GM18858 (cell line): ENCODE measurements around the gene LDB2.

Experiments used
- ATAC-seq: cut with Tn5 transposase; IDR thresholded peaks from one replicate; pipeline ENCODE4 v1.9.1; 2021; ENCODE audit not compliant: unreplicated experiment

The LDB2 gene

GRCh38 chr4:16887887-16888286 is 10.6 kb downstream of the LDB2 start:
- ATAC-seq = no peak

- ATAC-seq = no peak
Measured at GRCh38 chr4:16884673-16885460, 13.6 kb downstream of the LDB2 start.

- ATAC-seq = no peak
Measured at GRCh38 chr4:16883806-16884205, 14.6 kb downstream of the LDB2 start.

- no peak for ATAC-seq
Measured at GRCh38 chr4:16881151-16881884, 17.1 kb downstream of the LDB2 start.

GRCh38 chr4:16875487-16875886 is 23.0 kb downstream of the LDB2 start:
- no peak for ATAC-seq

GRCh38 chr4:16869594-16870245 is 28.7 kb downstream of the LDB2 start:
- no peak for ATAC-seq

- no peak for ATAC-seq
Measured at GRCh38 chr4:16868674-16869073, 29.8 kb downstream of the LDB2 start.

- ATAC-seq = no peak
Measured at GRCh38 chr4:16867827-16868226, 30.6 kb downstream of the LDB2 start.

GRCh38 chr4:16866974-16867373 is 31.5 kb downstream of the LDB2 start:
- no peak for ATAC-seq

GRCh38 chr4:16865897-16866283 is 32.6 kb downstream of the LDB2 start:
- ATAC-seq = no peak

- no peak for ATAC-seq
Measured at GRCh38 chr4:16865209-16865896, 33.1 kb downstream of the LDB2 start.

GRCh38 chr4:16864199-16864598 is 34.2 kb downstream of the LDB2 start:
- no peak for ATAC-seq

GRCh38 chr4:16862697-16863096 is 35.7 kb downstream of the LDB2 start:
- ATAC-seq = no peak

- no peak for ATAC-seq
Measured at GRCh38 chr4:16860516-16860915, 37.9 kb downstream of the LDB2 start.

GRCh38 chr4:16859031-16859430 is 39.4 kb downstream of the LDB2 start:
- ATAC-seq = no peak

- ATAC-seq = no peak
Measured at GRCh38 chr4:16858275-16858752, 40.1 kb downstream of the LDB2 start.

GRCh38 chr4:16857425-16857824 is 41.0 kb downstream of the LDB2 start:
- ATAC-seq = no peak

- ATAC-seq = no peak
Measured at GRCh38 chr4:16853640-16854039, 44.8 kb downstream of the LDB2 start.

- no peak for ATAC-seq
Measured at GRCh38 chr4:16852644-16853043, 45.8 kb downstream of the LDB2 start.

GRCh38 chr4:16852228-16852627 is 46.2 kb downstream of the LDB2 start:
- ATAC-seq = no peak

- no peak for ATAC-seq
Measured at GRCh38 chr4:16846540-16847117, 51.8 kb downstream of the LDB2 start.
